Stimulated activated CD4-positive, alpha-beta T cell treated with anti-CD3 and anti-CD28 coated beads, Interleukin-2, amount 100 ng/mL, for 48 hours (primary cell): Measurements from ENCODE around the gene CHTF18.

Experiments used
- DNase-seq, 2 donors: peaks; one replicate each; pipeline ENCODE4 v3.0.0-alpha.2; 2020

Gene CHTF18

DNA sequence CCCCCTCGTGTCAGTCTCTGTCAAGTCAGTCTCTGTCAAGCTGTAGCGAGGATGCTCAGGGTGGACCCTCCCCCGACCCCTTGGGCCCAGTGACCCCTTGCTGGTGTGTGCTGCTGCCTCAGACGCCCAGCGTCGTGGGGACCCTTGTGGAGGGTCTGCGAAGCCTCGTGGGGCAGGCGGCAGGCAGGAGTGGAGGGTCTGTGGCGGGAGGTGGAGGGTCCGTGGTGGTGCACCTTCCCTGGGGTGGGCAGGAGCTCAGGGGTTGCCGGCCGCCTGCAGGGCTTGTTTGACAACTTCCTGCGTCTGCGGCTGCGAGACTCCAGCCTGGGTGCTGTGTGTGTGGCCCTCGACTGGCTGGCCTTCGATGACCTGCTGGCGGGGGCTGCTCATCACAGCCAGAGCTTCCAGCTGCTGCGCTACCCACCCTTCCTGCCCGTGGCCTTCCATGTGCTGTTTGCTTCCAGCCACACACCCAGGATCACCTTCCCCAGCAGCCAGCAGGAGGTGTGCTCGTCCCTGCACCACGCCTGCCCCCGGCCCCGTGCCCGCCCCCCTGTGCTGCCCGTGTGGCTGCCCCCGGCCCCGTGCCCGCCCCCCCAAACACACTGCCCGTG is 6.5 kb downstream of the CHTF18 start:
- DNase-seq = no peak

DNA sequence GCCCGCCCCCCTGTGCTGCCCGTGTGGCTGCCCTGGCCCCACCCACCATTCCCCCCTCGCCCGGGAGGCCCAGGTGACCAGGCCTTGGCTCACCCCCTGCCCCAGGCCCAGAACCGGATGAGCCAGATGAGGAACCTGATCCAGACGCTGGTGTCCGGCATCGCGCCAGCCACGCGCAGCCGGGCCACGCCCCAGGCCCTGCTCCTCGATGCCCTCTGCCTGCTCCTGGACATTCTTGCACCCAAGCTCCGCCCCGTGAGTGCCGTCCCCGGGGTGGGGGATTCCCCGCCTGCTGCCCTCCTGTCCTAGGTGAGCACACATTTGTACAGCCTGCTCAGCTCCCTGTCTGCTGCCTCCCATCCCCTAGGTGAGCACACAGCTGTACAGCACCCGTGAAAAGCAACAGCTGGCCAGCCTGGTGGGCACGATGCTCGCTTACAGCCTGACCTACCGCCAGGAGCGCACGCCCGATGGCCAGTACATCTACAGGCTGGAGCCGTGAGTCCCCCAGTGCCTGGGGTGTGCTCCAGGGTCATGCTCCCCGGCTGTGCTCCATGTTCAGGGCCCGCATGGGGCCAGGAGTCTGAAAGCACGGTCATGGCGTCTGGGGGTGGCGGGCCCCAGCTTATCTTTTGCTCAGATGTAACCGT is 7.3 kb downstream of the CHTF18 start:
- no peak for DNase-seq

DNA sequence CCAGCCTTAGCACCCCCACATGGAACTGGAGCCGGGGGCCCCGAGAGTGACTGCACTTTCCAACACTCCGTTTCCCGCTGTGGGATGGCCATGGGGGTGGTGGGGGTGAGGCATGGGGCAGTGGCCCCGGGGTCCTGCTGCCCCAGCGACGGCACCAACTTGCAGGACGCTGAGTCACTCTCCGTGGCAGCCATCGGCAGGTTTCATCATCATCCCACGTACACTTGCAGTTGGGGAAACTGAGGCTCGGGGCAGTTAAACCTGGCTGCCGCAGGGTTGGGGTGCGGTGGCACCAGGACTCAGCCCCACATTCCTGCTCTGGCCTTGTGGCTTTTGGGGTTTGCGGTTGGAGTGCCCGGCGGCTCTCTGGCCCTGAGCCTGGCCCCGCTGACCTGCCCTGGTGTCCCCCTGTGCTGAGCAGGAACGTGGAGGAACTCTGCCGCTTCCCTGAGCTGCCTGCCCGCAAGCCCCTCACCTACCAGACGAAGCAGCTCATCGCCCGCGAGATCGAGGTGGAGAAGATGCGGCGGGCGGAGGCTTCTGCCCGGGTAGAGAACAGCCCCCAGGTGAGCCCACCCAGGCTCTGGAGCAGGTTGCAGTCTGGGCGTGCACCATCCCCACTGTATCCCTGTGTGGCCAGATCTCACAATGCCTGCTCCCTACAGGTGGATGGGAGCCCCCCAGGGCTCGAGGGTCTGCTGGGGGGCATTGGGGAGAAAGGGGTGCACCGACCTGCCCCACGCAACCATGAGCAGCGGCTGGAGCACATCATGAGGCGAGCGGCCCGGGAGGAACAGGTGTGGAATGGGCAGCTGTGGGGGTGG is 8.1 kb downstream of the CHTF18 start:
- DNase-seq = no peak

DNA sequence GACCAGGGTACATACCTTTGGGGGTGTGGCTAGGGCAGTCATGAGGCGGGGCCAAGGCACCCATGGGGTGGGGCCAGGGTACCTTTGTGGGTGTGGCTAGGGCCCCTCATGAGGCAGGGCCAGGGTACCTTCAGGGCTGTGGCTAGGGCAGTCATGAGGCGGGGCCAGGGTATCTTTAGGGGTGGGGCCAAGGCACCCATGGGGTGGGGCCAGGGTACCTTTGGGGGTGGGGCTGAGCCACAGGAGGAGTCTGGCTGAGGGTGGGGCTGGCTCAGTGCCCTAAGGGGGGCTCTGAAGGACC is 8.7 kb downstream of the CHTF18 start:
- DNase-seq = peak in 1 of 2 donors; percentile 32

DNA sequence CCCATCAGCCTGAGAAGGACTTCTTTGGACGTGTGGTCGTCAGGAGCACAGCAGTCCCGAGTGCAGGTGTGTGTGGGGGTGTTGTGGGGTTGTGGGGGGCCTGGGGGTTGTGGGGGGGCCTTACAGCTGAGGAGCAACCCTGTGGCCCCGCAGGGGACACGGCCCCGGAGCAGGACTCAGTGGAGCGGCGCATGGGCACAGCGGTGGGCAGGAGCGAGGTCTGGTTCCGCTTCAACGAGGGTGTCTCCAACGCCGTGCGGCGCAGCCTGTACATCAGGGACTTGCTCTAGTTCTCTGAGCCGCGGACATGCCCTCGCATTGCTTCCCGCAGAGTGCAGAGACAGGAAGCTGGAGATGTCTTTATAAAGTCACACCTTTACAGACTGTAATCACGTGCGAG is 9.3 kb downstream of the CHTF18 start:
- no peak for DNase-seq

DNA sequence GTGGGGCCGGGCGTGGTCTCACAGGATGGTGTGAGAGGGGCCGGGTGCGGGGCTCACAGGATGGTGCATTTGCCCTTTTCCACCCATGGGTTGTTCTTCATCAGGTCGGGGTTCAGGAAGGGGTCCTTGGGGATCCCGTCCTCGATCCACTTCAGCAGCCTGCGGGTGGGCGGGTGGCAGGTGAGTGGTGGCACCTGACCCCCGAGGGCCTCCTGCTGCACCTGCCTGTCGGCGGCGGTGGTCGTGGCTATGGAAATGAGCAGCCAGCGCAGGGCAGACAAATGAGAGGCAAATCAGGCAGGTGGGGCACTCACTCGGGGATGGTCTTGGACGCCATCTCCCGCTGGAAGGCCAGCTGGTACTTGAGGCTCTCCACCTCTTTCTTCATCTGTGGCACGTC is 10.2 kb downstream of the CHTF18 start:
- DNase-seq = no peak

DNA sequence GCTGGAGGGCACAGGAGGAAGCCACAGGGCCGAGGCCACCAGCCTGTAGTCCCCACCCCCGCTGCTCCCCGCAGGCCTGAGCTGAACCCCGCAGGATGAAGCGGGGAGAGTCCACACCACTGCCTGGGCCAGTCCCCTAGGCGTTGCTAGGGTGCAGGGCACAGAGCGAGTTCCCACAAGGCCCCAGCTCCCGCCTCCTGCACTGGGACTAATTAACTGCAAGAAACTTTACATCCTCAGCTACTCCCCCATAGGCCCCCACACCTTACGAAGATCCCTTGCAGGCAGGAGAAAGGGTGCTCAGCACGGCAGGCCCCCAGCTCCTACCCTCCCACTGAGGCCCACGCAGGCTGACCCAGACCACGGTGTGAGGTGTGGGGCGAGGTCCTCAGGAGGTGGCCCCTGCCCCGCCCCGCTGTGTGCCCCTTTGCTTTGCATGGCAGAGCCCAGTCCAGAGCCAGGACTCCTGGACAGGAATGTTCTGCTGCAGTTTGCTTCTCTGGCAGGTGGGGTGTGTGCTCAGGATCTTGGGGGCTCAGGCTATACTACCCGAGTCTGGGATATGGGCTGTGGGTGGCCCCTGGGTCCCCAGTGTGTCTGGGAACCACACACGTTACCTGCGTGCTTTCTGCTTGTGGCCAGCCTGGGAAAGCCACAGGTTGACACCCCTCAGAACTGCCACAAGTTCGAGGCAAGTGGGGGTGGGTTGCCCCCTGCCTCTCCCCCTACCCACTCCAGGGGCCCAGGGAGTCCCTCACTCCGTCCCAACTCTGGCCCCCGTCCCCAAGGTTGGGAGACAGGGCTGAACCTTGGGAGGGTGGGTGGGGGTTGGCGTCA is 10.9 kb downstream of the CHTF18 start:
- no peak for DNase-seq

DNA sequence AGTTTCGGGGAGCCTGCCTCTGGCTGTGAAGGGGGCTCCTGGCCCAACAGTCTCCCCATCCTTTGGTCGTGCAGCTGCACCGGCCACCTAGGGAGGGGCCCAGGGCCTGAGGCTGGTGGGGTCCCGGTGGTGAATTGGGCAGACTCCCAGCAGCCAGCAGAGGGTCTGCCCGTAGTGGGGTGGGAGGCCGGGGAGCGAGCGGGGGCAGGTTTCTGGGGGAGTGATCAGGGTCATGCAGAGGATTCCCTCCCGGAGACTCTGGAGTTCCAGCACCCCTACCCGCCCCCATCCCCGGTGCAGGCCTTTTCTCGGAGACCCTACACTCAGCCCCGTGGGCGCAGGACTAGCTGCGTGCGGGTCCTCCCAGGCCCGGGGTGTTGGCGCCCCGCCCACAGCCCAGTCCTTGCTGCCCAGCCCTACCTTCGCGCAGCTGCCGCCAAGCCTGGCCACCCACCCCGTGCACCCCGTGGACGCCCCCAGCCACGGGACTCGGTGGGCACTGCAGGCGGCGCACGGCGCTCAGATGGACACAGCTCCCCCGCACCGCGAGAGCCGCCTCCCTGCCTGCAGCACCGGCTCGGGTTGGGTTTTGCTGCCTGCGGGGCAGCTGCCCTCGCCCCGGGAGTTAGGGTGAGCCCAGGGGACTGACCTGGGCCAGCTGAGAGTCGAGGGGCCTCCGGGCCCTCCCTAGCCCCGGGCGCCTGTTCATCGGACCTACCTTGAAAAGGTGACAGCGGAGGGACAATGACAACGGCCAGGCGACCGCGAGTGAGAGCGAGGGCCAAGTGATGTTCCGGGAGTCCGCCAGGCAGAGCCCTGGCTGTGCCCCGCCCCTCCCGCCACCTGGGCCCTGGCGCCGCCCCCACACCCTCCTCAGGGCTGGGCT is 11.8 kb downstream of the CHTF18 start, which contains the start of gene GNG13:
GNG13 (minus strand) TSS at position 787 of the 886 bp plus-strand sequence. CDS start 1,657 bp downstream, outside the sequence.
- DNase-seq = no peak

DNA sequence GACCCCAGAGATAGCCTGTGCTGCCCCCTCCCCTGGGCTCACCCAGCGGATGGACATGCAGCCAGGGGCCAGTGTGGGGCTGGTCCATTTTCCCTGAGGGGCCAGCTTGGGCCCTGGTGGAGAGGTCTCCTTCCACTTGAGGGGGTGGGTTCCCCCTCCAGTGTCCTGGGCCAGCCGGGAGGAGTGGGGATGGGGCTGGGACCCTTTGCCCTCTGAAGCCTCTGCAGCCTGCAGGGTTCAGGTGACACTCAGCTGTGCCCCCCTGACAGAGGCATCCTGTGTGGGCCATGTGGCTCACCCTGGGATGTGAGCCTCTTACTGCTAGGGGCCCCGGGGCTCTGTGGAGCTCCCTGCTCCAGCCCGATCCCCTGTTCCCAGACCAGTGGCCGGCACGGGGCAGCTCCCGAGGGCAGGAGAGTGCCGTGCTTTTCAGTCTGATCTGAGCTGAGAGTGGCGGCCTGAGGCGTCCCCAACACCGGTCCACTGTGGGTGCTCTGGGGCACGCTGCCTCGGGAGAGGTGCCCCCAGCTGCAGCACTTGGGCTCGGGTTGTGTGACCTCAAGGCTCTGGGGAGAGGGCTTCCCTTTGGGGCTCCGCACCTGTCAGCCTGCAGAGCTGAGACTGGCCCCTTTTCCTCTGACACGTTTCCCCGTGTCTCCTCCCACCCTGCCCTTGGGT is 12.6 kb downstream of the CHTF18 start:
- DNase-seq = no peak

DNA sequence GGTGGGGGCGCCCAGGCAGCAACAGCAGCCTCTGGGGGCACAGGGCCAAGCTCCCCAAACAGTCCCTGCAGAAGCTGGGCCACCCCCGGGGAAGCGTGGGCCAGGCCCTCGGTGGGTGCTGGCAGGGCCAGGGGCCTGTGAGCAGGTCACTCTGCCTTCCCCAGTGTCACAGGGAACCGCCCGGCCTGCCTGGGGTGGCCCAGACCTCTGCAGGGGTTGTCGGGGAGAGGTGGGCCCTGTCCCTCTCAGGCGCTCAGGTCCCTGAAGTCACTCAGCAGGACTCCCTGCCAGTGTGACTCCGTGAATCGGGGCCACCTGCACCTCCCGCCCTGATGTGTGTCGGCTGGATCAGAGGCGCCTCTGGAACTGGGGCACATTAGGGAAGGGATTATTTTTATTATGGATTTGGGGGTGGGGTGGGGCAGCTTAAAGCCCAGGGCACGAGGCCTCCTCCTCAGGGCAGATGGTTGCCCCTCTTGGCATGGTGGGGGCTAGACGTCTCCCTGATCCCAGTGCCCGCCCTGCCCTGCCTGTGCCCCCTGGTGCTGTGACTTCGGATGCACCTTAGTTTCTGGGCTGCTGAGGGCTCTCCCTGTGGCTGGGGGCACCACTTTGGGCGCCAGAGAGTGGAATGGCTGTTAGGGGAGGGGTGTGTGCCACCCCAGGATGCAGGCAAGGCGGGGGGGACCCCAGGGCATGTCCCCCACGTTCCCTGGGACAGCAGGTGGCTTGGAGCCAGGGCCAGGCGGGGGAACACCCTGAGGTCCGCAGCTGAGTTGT is 13.4 kb downstream of the CHTF18 start:
- no peak for DNase-seq

DNA sequence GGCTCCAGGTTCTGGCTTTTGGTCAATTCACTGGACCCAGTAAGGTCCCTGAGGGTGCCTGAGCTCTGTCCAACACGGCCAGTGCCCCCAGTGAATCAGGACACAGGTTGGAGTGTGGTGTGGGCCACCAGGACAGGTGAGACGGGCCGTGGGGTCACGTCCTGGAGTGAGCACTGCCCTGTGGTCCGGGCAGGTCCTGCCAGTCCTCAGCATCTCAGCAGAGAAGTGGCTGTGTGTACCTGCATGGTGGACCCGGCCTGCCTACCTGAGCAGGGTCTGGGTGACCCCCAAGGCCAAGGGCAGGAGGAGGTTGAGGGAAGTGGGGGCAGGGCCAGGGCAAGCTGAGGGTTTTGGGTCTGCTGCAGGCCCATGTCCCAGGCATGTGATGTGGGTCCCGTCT is 14.0 kb downstream of the CHTF18 start:
- DNase-seq = no peak

DNA sequence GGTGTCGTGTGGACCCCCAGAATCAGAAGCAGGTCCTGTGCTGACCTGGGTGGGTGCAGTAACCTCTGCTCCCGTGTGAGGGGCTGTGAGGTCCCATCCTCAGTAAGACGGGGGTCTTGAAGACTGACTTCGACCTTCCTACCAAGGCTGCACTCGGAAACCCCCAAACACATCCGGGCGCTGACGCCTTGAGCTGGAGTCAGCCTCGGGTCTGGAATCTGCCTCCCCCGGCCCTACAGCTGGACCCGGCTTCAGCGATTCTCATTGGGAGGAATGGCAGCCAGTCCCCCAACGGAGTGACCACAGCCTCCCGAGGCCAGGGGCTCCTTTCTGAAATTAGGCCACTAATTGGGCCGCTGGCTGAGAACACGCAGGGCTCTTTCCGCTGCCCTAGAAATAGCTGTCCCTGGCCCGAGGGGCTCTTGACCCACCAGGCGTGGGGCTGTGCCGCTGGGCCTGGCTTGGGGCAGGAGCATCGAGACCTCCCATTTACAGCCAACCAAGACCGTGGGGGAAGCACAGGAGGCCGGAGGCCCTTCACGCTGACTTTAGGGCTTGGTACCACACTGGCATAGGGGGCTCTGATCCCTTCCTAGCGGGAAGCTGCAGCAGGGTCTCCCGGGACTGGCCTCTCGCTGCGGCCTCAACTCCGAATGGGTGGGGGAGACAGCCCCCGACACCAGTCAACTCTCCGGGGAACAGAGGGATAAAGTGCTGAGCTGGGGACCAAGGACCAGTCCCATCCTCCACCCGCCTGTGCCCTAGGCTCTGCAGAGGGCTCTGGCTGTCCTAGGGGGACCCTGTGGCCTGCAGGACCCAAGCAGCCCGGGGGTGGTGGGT is 14.7 kb downstream of the CHTF18 start:
- no peak for DNase-seq

DNA sequence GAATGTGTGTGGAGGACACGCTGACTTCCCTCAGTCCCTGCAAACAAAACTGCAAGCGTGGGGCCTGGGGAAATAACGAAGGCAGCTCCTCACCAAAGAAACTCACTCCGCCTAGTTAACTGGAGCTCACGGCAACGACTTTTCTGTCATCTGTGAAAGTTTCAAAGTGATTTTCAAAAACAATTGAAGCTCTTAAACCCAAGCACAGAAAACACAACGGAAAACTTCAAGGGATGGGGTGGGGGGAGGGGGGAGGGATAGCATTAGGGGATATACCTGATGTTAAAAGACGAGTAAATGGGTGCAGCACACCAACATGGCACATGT is 15.3 kb downstream of the CHTF18 start:
- DNase-seq = no peak

DNA sequence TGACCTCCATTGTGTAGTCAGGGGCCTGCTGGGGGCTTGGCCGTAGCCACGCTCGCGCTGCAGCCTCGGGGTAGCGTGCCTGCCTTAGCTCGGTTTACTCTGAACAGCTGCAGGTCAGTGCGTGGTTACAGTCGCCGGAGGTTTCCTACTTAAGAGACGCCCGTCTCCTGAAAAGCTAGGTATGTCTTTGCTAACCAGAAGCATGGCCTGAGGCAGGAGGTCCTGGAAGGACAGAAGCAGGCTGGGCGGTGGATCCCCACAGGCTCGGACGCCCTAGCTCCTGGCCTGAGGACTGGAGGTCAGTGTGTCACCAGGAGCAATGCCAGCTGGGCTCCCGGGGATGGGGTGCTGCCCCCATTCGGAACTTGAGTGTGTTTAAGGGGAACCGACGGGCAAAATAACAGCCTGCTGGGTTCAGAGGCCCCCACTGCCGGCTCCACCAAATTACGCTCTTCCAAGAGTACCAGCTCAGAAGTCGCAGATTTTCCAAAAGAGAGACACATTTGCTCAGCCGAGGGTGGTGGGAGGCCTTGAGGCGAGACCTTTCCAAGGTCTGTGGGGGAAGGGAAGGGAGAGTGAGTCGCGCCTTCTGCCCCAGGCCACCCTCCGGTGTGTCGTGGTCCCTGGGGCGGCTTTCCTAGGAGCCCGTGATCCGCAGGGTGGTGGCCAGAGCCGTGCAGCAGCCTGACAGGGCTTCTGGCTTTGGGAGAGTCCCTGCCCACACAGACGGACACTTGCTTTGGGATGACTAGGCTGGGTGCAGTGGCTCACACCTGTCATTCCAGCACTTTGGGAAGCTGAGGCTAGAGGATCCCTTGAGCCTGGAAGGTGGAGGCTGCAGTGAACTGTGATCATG is 16.0 kb downstream of the CHTF18 start:
- DNase-seq = no peak

DNA sequence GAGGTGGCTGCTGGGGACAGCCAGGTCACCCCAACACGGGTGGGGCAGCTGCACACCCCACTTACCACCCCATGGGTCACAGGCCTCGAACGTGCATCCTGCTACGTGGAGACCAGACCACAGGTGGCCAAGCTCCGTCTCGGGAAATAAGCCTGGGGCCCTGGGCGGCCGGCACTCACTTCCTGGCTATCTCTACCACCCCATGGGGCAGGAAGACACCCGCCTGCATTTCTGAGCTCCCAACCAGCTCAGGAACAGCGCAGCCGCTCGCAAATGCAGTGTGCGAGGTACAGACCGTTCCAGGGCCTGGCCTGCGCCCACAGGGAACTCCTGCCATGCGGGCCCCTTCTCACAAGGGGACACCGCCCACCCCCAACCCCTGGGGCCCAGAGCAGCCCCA is 17.1 kb downstream of the CHTF18 start:
- DNase-seq = no peak

DNA sequence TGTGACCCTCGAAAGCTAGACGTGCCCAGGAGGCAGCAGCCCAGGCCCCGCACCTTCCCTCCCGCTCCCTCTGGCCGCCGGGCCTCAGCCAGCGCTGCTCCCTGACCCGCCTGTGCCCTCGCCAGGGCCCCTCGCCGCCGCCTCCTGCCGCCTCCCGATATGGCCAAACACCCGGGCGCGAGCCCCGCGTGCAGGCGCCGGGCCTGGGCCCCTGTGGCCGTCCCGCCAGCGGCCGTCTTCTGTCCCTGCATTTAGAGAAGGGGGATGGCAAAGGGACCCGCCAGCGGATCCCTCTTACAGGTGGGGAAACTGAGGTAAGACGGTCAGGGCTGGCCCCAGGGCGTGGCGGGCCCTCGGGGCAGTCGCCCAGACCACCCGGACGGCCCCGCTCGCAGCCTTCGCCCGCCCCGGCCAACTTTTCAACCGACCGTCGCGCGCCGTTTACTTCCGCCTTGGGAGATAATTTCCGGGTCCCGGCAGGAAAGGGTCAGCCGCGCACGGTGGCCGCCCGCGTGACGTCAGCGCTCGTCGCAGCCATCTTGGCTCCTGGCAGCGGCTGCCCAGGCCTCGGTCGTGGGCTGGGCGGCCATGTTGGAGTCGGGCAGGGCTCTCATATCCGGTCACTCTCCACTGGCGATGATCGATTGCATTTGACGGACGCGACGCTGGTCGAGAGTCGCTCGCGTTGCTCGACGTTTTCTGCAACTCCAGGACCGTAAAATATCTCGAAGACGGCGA is 19.1 kb downstream of the CHTF18 start:
- peak; percentile 78 to 89 for DNase-seq

DNA sequence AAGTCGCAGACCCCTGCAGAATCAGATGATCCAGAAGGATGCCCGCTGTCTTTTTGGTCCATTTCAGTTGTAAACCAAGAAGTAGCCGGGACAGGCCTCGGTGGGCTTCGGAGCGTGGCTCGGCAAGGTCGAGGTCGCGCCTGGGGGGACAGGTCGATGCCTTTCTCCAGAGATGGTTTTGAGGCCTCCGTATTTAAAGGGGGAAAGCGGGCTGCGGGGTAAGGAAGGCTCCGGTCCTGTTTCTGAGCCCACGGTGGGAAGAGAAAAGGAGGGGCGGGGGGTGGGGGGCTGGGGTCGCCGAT is 19.6 kb downstream of the CHTF18 start:
- DNase-seq = no peak

DNA sequence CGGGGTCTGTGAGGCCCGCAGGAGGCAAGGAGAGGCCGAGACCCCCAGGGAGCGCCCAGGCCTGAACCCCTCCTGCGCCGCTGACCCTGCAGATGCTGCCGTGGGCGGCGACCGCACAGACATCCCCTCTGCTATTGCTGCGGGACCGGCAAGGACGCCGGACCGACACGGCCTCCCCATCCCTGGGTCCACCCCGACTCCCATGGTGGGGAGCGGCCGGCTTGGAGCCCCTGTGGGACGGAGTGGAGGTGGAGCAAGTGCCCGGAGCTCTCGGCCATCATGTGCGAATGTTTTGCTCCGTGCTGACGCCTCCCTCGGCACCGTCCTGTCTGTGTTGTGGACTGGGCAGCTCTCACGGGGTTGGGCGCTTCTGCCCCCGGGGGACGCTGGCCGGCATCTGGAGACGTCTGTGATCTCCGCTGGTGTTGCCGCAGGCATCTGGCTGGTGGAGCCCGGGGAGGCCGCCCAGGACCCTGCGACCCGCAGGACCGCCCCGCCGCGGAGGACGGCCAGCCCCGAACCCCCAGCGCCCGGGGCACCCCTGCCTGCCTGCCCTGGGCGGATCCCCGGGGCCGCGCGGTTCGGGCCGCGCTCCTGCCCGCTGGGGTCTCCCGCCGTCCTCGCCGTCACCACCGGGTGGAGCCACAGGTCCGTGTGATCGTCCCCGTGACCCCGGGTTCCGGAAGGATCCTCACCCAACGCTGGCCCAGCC is 24.9 kb downstream of the CHTF18 start:
- DNase-seq = peak; percentile 54 to 63
